AG09309 (cell line): ENCODE measurements around the gene FBXO17.
"Not testable (repeated sequence)": the region's sequence is repeated elsewhere in the genome, so short reads cannot be mapped to it uniquely, and the experiment has no call there.

Source experiments
- DNase-seq: peaks from one replicate; pipeline ENCODE4 v3.0.0-alpha.2; 2010; ENCODE audit warnings: low read depth
- H3K4me3 ChIP-seq: 2 replicates; pipeline ENCODE4 v1.5.1; 2011; ENCODE audit warnings: mild to moderate bottlenecking, low read depth, low read length, moderate library complexity; ENCODE audit not compliant: control insufficient read depth
- CTCF ChIP-seq: IDR thresholded peaks from 2 replicates; pipeline ENCODE4 v1.5.1; 2011; ENCODE audit warnings: mild to moderate bottlenecking, low read depth, low read length, inconsistent platforms; ENCODE audit not compliant: insufficient read depth, control insufficient read depth; ENCODE audit errors: missing control alignments

The FBXO17 gene

DNA sequence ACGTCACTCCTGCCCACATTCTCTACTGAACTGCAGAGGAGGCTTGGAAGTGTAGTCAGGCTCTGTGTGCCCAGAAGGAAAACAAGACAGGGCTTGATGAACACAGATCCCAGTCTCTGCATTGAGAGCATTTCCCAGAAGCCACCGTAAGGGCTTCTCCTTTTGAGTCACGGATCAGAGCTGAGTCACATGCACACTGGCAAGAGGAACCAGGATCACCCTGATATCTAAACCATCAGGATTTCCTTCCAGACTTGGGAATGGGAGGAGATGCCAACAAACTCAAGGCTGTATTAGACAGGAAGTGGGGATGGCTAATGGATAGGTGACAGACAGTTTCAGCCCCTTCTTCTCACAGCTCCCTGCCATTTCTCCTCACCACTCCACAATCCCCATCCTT, 17.7 kb upstream of the FBXO17 start:
- no peak for DNase-seq

DNA sequence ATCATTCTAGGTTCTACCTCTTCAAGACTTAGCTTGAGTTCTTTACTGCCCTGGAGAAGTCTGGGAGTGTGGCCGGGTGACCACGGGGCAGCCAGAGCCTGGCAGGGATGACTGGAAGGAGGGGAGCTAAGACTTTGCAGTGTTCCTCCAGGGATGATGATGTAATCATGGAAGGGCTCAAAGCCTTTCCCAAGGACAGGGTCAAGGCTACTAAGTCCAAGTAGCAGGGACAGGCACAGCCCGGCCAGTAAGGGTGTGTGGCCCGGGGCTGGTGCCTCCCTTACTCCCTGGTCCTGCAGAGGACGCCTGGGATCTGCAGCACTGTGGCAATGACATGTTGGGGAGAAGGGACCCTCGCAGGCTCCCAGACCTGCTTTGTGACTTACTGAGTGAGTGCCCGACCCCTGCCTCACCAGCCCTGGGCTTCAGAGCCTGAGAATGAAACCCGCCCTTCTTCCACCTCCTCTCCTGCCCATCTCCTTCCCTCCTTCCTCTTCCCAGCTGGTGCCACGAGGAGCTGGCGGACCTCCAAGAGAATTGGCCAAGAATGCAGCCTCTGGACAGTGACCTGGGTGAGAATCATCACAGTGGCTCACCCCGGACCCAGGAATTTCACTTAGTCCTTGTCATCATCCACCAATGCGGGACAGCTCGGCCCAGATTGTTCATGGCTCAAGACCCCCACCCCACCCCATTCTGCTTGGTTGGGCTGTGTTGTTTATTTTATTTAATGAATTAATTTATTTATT, 15.6 kb upstream of the FBXO17 start:
- no peak for TF ChIP-seq CTCF
- H3K4me3 ChIP-seq = no peak overlapping the region
- no peak for DNase-seq

More for the DNA sequence above, 17.7 kb upstream of the FBXO17 start:
- no peak for TF ChIP-seq CTCF
- no peak overlapping the region for H3K4me3 ChIP-seq

- DNase-seq, H3K4me3 ChIP-seq: not testable (repeated sequence)
Measured at GRCh38 chr19:38989614-38990013, 14.1 kb upstream of the FBXO17 start.

DNA sequence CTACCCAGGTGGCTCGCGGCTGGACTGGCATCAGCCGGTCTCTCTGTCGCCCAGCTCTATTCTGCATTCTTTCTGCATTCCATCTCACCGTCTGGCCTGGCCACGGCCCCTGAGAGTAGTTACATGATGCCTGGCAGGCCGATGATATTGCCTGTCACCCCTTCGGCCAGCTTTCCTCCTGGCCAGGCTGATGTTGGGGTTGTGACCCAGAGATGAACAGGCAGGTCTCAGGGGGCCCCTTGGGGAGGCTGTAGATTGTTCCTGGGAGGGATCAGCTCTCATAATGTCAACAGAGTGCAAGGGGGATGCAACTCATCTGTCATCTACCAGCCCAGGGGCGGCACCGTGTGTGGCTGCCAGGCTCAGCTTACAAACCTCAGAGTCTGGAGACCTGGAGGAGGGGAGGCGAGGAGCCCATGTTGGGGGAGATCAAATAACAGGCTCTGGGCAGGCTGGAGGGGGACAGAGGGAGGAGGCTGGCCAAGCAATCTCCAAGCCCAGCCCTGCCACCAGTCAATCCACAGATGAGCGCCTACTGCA, 13.6 kb upstream of the FBXO17 start:
- H3K4me3 ChIP-seq = no peak overlapping the region
- TF ChIP-seq CTCF = no peak
- DNase-seq = no peak

DNA sequence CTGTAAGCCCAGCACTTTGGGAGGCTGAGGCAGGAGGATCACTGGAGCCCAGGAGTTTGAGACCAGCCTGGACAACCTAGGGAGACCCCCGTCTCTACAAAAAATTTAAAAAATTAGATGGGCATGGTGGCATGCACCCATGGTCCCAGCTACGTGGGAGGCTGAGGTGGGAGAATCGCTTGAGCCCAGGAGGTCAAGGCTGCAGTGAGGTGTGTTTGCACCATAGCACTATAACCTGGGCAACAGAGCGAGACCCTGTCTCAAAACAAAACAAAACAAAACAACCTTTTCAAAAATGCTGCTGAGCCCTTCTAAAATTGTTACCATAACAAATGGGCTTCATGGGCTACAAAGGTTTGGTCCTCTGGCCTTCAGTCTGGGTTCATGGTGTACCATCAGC, 13.1 kb upstream of the FBXO17 start:
- H3K4me3 ChIP-seq, DNase-seq: not testable (repeated sequence)

- DNase-seq, H3K4me3 ChIP-seq: not testable (repeated sequence)
Measured at GRCh38 chr19:38987745-38988144, 12.2 kb upstream of the FBXO17 start.

DNA sequence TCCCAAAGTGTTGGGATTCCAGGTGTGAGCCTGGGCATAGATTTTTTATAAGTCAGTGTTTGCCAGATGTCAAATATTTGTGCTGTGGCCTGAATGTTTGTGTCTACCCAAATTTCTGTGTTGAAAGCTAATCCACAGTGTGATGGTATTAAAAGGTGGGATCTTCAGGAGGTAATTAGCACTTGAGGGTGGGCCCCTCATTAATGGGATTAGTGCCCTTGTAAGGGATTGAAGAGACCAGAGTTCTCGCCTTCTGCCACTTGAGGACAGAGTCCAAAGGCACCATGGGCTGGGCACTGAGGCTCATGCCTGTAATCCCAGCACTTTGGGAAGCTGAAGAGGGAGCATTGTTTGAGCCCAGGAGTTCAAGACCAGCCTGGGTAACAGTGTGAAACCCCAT, 9.7 kb upstream of the FBXO17 start:
- no peak for DNase-seq
- H3K4me3 ChIP-seq = no peak overlapping the region
- no peak for TF ChIP-seq CTCF

DNA sequence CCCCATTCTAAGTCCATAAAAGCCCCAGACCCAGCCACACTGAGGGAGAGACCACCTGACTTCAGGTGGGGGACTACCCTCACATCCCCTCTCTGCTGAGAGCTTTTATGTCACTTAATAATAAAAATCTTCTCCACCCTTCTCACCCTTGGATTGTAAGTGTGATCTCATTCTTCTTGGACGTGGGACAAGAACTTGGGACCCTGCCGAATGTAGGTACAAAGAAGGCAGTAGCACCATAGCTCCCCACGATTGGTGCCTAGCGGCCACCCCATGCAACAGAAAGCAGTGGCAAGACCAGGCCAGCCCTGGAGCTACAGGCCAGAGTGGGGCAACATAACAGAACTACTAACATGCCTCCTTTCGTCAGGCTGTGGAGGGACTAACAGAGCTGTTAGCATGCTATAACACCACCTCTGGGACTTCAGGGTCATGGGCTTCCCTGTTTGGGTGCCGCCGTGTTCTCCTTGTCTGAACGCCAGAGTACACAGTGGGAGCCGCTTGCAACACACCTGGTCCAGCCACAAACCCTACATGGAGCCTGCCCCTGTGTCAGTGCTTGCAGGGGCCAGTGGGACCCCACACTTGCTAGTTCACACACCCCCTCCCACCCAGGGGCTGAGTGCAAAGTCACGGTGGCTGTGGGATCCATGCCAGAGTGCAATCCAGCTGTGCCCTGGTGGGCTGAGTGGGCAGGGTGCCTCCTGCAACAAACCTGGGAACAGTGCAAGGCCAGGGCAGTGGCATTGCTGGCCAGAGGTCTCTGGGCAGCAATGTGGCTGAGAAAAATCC, 5.2 kb upstream of the FBXO17 start:
- H3K4me3 ChIP-seq = no peak overlapping the region
- DNase-seq = no peak
- TF ChIP-seq CTCF = no peak
